NCI-H774 (cell line): Measurements from ENCODE around the gene STOML2.
"Not testable (repeated sequence)": the region's sequence is repeated elsewhere in the genome, so short reads cannot be mapped to it uniquely, and the experiment has no call there.

Experiments used
- DNase-seq: peaks from one replicate; lab custom pipeline; 2025; lab: John Stamatoyannopoulos, UW

Gene STOML2, protein sequence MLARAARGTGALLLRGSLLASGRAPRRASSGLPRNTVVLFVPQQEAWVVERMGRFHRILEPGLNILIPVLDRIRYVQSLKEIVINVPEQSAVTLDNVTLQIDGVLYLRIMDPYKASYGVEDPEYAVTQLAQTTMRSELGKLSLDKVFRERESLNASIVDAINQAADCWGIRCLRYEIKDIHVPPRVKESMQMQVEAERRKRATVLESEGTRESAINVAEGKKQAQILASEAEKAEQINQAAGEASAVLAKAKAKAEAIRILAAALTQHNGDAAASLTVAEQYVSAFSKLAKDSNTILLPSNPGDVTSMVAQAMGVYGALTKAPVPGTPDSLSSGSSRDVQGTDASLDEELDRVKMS

DNA sequence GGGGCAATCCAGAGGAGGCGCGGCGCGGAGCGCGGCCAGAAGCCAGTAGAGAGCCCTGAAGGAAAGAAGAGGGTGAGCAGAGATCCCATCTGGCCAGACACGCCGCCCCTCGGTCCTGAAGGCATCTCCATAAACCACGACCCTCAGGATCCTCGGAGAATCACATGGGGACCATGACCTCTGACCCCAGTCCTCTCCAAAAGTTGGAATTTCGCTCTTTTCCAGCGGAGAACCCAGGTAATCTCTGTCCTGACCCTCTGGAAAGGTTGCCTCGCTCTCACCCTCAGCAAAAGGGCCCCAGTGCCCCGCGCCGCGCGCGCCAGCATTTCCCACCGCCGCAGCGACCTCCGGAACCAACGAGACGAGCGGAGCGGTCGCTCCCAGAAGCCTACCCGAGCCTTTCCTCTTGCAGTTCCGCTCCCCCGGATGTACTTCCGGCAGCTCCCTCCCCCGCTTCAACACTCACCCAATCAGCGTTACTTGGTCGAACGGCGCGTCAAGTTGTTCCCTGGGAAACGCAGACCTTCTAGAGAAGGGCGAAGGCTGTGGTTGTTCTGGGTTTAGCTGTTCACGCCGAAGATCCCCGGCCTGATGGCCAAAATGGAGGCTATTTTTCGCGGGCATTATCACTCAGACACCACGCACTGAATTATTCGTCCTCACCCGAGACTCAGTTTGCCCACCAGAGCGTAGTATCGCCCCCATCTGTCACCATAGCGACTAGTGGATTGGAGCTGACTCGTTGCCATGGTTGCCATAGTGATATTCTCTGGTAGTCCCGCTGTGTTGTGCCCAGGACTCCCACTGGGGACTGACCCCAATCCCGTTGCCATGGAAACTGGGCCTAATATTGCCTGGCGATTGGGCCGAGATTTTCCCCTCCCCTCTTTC, at the start of gene STOML2:
STOML2 (minus strand) TSS at position 363 of the 891 bp plus-strand sequence; CDS start at position 326, 37 bp downstream.
- peak; percentile 93 for DNase-seq

DNA sequence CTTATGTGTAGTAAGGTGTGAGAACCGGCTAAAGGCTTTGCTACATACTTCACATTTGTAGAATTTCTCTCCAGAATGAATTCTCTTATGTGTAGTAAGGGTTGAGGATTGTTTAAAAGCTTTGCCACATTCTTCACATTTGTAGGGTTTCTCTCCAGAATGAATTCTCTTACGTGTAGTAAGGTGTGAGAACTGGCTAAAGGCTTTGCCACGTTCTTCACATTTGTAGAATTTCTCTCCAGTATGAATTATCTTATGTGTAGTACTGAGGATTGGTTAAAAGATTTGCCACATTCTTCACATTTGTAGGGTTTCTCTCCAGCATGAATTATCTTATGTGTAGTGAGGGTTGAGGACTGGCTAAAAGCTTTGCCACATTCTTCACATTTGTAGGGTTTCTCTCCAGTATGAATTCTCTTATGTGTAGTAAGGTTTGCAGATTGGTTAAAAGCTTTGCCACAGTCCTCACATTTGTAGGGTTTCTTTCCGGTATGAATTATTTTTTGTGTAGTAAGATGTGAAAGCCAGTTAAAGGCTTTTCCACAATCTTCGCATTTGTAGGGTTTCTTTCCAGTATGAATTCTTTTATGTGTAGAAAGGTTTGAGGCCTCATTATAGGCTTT, 45.1 kb upstream of the STOML2 start:
- not testable (repeated sequence) for DNase-seq

DNA sequence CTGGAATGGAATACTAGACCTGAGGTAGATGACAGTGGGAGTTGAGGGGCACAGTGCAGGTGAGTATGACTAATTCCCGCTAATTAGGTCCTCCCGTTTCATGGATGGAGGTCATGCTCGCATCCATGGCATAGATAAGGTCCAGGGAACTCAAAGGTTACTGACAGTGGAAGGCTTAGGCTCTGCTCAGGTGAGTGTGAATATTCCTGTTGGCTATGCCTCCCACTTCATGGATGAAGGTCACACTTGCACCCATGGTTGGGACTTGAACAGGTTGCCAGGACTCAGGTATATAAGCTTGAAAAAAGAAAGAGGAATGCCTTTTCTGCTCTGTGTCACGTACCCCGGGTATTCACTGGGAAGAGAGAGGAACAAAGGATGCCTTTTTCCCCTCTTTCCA, 39.1 kb upstream of the STOML2 start:
- DNase-seq = no peak

DNA sequence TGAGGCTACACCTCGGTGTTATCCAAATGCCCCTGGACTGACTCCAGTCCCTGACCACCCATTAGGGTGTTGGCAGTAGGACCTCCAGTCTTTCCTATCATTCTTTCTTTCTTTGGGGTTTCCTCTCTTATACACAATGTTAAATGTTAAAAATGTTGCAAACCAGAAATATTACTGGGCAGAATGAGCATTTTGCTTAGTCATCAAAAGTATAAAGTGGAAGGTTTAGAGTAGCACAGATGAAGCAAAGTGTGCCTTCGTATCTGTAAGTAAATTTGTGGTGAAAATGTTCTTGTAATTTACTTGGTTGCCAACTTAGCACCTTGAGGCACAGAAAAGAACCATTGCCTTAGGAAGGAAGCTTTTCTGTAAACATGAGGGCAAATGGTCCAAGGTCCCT, 37.2 kb upstream of the STOML2 start:
- no peak for DNase-seq

DNA sequence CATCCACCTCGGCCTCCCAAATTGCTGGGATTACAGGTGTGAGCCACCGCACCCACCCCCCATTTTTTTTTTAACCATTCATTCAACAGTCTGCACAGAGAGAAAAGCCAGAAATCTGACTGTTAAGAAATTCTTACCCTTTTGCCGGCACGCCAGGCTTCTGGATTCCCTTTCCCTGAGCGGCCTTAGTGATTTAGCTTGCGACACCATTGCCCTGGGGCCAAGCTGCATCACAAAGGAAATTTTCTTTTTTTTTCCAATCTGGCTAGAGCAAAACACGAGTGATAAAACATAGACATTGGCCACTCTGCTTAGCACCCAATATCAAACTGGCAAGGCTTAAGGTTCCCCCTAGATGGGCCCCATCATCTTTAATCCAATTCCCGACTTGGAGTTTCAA, 33.9 kb upstream of the STOML2 start:
- DNase-seq = no peak

DNA sequence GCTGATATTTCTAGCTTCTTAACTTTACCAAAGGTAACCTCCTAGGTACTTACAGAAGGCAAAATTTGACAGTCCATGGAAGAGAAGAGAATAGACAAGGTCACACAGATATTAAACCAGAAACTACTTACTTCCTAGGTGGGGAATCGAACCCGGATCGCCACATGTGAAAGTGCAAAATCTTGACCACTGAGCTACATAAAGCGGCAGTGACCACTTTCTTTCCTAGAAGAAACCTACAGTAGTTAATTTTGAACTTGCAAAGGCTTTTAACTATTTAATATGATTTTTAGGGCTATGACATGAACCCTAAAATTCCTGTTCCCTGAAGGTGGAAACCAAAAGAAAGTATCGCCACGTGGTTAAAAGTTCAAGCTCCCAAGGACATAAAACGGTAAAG, 33.1 kb upstream of the STOML2 start:
- DNase-seq = no peak

DNA sequence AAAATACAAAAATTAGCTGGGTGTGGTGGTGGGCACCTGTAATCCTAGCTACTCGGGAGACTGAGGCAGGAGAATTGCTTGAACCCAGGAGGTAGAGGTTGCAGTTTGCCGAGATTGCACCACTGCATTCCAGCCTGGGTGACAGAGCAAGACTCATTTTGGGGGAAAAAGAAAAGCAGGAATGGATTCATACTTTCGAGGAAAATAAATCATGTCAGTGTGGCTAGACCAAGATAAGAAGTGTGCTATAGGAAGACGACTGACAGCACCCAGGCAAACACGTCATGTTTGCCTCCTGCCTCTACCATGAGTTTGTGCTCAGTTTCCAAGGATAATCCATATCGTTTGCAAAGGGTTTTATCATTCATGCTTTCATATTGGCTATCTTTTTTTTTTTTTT, 32.0 kb upstream of the STOML2 start:
- DNase-seq = no peak

DNA sequence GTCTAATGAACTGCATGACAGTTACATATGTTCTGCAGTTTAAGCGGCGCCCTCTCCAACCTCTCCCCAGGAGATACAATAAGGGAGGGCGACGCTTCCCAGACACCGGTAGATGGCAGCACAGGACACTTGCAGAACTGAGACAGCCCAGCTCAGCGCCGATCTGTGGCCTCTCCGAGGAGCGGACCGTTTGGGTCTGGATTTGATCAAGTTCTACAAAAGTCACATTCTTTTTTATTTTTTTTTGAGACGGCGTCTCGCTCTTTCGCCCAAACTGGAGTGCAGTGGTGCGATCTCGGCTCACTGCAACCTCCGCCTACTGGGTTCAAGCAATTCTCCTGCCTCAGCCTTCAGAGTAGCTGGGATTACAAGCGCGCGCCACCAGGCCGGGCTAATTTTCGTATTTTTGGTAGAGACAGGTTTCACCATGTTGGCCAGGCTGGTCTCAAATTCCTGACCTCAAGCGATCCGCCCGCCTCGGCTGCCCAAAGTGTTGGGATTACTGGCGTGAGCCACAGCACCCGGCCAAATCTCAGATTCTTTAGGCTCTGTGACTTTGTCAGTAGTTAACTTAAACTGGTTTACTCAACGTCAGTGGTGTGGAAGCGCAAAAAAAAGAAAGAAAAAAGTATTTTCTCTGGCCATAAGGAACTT, 14.1 kb upstream of the STOML2 start:
- DNase-seq = peak; percentile 78

DNA sequence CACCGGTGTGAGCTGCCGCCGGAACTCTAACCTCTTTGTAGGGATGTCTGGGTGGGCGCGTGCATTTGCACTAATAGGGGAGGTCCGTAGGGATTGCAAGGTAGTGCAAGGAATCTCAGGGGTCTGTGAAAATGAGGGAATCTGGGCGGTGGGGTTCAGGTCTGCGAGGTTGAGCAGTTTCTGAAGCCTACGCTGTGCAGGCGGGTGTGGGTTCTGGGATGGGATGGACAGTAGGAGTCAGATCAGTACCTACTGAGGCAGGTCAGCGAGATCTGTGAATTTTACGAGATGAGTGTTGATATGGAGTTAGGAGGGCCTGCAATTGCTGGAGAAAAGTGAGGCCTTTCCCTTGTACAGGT, 13.6 kb upstream of the STOML2 start:
- DNase-seq = no peak

DNA sequence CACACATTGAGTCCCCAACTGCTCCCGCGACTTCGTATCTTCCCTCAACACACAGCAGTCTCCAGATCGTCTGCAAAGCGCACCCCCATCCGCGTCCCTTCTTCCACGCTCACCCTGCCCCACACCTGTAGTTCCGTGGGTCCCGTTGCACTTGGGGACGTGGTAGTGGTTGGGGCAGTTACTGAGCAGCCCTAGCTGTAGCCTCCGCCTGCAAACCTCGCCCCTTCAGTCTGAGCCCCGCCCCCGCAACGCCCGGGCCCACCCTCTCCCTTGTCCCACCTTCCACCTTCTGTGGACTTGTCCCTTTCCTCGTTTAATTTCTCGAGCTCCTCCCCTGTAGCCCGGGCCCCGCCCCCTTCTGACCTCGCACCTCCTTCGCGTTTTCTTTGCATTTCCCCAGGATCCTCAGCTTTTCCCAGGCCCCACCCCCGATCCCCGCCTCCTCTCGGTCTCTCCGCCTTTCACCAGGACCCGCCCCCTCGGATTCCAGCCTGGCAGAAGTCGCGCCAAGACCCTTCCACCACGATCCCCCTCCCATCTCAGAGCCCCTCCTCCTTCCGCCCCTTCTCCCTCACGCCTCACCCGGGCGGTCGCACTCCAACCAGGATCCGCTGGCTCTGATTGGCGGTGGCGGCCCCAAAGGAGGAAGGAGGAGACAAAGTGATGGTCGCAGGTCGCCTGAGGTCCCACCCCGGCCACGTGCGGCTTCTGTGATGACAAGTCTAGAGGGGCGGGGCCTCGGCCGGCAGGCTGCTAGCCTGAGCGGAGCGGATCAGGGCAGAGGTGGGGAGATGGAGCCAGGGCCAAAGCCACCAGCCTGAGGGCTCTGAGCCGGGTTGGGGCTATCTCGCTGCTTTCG, 13.0 kb upstream of the STOML2 start, which contains the start of gene ATOSB:
ATOSB (minus strand) TSS at position 183 of the 859 bp plus-strand sequence. CDS start 7,588 bp downstream, outside the sequence.
- DNase-seq = peak; percentile 94

DNA sequence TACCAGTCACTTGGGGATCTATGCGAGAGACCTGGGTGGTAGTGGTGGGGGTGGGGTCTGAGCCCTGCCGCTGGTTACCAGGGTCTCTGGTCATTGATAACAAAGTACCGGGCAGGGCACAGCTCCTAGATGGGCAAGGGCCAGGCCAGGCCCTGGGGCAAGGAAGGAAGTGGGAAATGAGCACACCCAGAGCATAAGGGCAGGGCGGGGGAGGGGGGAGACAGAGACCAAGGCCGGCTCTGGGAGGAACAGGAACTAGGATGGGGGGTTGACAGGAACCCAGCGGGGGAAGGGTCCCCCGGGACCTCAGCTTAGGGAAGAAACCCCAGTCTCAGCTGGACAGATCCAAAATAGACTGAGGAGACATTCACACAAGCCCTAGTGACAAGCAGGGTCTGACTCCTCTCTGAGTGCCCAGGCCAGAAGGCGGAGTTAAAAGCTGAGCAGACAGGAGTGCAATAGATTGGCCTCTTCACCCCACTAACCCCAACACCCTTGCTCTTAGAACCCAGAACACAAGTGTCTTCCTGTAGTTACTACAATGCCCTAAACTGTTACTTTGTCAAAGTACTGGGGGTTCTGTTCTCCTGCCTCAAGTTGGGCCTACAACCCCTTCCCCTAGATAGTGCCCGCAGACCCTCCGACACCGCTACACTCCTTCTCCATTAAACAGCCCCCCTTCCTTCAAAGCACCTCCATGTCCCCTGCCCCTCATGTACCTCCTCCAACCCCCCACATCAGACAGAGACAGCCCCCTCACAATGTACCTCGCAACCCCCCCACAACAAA, 12.1 kb upstream of the STOML2 start:
- DNase-seq = no peak

DNA sequence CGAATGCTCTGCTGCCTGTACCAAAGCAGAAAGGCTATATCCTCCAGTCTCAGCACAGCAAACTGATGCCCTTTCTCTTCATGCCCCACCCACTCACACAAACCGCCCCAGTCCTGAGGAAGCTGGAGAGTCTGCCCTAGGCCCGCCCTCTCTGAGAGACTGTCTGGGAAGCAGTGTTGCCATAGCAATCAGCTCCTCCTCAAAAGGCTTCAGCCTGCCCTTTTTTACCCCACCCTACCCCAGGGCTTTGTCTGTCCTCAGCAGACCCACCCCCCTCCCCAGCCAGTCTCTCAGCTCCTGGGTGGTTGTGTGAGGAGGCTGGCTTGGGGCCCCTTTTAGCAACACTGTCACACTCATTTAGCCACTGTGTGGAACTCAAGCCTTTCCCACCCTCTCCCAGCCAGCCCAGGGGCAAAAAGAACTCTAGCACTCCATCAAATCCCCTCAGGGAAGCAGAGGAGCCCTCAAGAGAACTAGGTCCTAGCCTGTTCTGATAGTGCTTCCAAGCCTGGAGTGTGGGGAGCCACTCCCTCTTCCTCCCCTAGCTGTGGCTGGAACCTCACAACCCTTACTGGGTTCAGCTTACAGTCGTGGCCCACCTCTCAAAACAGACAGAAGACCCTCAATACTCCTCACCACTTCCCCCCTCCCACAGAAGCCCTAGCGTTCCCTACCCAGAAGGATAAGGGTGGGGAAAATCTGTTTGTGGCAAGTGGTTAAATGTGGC, 11.3 kb upstream of the STOML2 start:
- peak; percentile 4 for DNase-seq

DNA sequence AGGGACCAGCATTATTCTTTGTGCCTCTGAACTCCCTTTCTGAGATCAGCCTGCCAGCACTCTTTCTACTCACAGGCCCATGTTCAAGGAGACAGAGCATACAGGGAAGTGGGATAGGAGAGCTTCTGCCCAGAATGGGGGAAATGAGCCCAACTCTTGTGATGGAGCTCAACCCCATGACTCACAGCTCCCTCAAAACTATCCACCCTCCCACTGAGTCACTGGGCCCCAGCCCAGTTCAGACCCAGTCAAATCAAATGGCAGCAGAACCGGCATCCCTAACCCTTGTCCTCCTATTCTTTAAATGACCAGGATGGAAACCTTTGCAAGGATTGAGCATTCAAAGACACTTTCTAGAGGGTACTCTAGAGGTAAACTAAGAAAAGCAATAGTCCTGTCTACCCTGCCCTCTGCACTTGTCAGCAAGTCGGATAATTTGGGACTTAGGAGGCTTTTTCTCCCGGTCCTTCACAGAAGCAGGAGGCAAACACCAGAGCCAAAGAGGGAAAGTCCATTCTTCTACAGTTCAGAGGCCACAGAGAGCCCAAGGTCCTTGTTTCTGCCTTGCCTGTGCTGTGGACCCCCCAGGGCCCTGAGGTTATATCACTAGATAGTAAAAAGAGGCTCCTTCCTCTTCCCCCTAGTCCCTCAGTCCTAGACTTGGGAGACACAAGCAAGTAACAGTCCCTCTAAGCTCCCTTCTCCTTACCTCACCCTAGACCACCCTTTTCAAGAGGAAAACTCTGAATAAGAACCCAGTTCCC, 9.5 kb upstream of the STOML2 start:
- DNase-seq = no peak

DNA sequence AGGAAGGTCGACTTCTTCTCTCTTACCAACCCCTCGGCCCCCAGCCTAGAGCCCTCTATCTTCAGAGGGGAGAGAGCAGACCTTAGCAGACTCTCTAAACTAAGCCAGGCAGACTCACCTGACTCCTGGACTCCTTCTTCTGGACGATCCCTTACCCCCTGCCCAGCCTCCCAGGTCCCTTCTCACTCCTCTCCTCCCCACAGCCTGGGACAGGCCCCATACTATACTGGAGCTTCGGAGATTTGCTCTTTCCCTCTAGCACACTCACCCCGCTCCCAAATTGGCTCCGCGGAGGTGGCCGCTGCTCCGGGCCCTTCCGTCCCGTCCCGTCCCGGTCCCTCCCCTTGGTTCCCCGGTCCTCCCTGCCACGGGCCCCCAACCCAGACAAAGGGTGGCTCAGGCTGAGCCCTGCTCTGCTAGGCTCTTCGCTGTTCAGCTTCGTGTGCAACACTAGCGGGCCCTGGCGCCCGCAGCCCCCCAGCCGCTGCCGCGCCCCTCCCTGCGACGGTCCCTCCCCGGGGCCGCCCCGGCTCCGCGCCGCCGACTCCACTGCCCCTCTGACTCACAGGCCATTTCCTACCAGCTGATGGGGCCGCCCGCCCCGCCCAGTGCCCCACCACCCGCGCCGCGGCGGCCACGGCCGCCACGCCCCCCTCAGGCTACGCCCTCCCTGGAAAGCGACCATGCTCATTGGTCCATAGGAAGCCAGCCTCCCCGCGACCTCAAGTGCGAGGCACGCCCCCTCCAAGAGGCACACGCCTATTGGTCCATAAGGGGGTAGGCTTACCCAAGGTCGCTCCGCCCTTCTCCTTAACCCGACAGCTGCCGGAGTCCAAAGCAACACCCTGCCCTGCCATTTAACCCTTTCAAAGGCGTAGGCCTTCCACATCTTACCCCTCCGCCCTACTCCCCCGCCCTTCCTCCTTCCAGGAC, 8.3 kb upstream of the STOML2 start:
- peak; percentile 96 for DNase-seq

DNA sequence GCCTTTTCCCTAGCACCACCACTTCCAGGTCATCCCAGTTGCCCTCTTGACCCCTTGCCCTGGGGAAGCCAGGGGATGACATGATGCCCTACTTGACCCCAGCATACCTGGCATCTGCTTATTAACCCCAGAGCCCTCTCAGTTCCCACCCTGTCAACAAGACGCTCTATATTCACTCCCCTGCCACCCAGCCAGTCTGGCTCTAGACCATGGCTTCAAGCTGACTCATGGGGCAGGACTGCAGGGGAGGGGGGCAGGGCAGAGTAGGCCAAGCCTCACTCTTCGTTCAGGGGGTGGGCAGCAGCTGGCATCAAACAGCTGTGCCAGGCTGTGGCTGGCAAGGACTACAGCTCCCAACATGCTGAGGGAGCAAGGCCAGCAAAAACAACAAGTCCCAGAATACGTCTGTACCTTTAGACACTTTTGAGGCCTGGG, 7.4 kb upstream of the STOML2 start:
- no peak for DNase-seq

DNA sequence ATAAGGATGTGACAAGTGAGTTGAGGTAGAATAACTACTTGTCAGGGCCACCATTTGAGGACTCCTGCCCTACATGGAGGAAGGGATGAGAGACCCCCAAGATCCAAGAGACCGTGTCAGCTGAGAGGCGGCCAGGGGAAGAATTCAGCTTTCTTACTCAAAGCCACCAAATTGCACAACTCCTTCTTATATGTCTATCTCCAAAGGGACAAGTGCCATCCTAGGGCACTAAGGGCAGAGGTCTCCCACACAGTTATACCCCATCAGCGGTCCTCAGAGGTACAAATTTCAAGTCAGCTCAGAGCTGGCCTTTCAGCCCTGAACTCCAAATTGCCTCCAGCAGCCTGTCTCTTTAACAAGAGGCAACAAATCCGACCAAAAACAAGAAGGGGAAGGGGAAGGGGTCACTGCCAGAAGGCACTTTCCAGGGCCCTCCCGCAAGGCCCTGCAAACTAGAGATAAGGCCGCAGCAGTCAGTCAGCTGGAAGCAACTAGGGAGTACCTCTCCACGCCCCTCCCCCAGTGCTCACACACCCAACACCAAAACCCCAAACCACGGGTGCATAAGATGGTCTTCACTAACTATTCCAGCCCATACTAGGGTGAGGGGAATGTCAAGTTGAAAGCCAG, 6.1 kb upstream of the STOML2 start:
- DNase-seq = no peak

DNA sequence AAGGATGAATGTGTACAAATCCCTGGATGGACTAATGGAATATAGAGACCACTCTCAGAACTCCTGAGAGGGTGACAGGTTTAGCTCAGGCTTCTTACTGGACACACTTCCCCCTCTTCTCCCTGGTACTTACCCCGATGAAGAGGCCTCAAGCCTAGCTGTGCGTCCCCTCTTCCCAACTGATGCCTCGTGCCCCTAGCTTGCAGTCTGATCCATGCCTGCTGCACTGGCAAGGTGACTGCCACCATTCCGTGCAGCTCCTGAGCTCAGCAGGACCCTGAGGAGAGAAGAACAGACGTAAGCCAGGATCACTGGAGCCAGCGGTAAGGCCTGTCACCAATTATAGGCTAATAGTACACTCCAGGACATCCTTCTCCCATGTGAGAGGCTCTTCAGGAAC, 5.5 kb upstream of the STOML2 start:
- DNase-seq = no peak
